Activated T-cell treated with anti-CD3 and anti-CD28 coated beads for 48 hours (primary cell): ENCODE results near the gene CCS.
A peak's percentile ranks its signal among the peaks of the same experiment; 100 is the strongest.
"Not testable (repeated sequence)": the region's sequence is repeated elsewhere in the genome, so short reads cannot be mapped to it uniquely, and the experiment has no call there.

ENCODE experiments used
- DNase-seq: peaks from one replicate; pipeline ENCODE4 v3.0.0-alpha.2; 2020; ENCODE audit warnings: low read depth

The CCS gene

DNA sequence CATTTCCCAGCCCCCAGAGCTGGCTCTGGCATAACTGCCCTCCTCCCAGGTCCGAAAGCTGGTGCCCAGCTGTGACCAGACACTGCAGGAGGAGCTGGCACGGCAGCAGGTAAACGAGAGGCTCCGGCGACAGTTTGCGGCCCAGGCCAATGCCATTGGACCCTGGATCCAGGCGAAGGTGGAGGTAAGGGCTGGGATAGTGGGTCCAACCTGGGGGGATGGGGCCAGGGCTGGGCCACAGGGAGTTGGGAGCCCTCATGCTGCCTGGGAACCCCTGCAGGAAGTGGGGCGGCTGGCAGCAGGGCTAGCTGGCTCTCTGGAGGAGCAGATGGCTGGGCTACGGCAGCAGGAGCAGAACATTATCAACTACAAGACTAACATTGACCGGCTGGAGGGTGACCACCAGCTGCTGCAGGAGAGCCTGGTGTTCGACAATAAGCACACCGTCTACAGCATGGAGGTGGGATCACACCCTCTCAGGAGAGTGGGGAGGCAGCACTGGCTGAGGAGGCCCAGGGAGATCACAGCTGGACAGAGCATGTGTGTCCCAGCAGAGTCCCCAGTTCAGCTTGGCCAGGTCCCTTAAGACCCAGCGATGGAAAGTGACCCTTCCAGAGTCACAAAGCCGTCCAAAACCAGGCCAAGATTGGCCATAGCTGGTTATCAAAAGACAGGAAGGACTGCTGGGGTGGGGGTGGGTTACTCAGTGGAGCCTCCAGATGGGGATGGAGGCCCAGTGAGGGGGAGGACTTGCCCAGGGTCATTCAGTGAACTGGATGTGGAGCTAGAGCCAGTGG lies 31.6 kb upstream of the CCS start:
- DNase-seq = no peak

DNA sequence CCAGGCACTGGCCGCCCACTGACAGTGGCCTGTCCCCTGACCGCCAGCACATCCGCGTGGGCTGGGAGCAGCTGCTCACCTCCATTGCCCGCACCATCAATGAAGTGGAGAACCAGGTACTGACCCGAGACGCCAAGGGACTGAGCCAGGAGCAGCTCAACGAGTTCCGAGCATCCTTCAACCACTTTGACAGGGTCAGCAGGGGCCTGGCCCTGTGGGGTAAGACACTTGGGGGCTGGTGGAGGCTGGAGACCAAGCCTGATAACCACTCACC lies 31.1 kb upstream of the CCS start:
- DNase-seq = no peak

DNA sequence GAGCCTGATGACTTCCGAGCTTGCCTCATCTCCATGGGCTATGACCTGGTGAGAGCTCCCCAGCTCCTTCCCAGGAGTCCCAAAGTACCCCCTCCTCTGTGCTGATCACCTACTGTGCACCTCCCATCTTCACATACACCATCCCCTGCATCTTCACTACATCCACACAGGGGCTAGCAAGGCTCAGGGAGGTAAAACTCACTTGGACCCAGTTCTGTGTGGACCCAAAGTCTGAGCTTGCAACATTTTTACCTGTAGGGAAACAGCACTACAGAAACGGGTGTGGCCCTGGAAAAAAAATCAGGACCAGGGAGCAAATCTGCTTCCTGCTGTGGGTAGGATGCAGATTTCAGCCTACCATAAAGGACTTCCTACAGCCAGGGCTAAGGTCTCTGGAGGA lies 30.7 kb upstream of the CCS start:
- DNase-seq = no peak

DNA sequence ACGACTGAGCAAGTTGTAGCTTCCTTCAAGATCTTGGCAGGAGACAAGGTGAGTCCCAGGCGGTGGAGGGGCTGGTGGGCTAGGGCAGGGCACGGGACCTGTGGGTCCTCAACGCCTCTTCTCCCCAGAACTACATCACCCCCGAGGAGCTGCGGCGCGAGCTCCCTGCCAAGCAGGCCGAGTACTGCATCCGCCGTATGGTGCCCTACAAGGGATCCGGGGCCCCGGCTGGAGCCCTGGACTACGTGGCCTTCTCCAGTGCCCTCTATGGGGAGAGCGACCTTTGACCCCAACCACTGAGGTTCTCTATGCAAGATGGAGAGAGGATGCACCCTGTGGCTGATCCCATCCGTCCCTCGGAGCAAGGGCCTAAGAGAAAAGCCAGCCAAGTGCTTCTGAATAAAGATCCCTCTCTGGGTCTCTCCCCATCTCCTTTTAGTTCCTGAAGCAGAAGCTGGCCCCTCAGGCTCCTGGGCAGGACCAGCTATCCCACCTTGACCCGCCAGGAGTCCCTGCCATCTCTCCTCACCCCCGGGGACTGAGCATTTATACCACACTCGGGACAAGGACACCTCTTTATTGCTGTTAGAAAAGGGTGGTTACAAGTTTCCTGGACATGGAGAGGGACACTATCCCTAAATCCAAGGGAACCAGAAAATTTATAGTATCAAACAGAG lies 29.9 kb upstream of the CCS start:
- no peak for DNase-seq

DNA sequence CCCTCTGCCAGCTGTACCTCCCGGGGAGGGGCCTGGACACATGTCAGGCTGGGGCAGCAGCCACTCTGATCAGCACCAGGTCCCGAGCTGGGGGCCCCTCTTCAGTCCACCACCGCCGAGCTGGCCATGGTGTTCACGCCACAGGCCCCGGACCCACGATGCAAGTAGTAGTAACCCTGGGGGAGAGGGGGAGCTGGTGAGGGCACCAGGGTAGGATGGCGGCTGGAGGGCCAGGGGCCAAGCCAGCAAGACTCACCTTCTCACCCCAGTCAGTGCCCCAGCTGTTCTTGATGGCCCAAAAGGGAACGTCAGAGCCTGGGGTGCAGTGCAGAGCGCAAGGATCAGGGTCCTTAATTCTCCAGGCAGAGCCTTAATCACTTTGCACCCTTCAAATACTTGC lies 29.2 kb upstream of the CCS start:
- no peak for DNase-seq

- DNase-seq = no peak
Measured at GRCh38 chr11:66564538-66564937, 28.4 kb upstream of the CCS start.

- DNase-seq = no peak
Measured at GRCh38 chr11:66564984-66565383, 28.0 kb upstream of the CCS start.

- DNase-seq = no peak
Measured at GRCh38 chr11:66566221-66566620, 26.8 kb upstream of the CCS start.

DNA sequence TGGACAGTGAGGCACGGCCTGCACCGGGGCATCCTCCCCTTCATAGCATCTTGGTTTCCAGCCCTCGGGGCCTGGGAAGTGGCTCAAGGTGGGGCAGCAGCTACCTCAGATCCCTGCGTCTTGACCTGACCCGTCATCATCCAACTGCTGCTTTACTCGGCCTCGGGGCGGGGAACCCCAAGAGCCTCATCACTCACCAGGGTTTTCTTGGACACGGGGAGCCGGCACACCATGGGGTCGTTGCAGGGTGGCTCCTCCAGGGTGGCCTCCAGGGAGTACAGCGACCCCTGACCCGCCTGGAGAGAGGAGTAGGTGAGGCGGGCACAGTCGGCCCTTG lies 25.2 kb upstream of the CCS start:
- no peak for DNase-seq

DNA sequence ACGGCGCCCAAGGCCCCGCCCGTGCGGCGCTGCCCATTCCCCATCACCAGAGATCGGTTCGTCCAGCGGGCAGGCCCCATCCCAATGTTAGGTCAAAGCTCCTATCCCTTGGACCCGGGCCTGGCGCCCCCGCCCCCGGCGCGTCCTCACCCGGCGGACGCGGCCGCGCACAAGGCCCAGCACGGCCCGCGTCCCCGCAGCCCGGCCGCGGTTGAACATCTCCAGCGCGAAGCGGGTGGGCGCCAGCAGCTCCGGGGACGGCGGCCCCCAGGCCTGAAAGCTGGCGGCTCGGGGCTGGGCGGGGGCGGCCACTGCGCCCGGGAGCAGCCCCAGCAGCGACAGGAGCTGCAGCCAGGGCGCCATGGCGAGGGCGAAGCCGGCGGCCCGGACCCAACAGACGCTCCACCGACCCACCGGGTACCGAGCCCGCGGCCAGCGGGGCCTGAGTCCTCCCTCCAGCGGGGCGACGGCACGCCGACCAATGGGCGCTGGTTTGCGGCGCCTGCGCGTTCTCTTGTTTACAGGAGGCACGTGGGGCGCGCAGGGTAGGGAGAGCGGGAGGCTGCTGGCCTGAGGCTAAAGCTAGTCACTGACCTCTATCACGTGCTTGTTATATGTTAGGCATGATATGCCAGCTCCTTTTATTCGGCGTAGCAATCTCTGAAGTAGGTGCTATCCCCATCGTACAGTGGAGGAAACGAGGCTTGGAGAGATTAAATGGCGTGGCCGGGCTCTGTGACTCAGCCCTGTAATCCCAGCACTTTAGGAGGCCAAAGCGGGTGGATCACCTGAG lies 24.7 kb upstream of the CCS start, which contains the start of gene CTSF:
Gene CTSF, minus strand, starts transcription at position 483 of the 793 bp plus-strand sequence. Its CDS starts 120 bp downstream, at position 363.
- peak; percentile 63 for DNase-seq

DNA sequence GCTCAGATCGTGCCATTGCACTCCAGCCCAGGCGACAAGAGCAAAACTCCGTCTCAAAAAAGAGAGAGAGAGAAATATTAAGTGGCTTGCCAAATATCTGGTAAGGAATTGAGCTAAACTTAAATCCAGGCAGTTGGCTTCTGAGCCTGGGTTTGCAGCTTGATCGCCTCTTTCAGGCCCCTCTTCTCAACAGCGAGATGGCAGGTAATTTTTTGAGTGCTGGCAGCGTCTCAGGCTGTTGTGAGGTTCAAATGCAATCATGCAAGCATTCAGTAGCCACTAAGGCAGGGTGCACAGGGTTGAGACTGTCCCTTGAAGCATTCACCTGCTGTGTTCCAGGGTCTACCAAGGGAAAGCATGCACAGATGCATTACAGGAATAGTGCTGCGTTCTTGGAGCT lies 23.9 kb upstream of the CCS start:
- DNase-seq = no peak

GRCh38 chr11:66570079-66570849 lies 22.7 kb upstream of the CCS start:
- DNase-seq = no peak

DNA sequence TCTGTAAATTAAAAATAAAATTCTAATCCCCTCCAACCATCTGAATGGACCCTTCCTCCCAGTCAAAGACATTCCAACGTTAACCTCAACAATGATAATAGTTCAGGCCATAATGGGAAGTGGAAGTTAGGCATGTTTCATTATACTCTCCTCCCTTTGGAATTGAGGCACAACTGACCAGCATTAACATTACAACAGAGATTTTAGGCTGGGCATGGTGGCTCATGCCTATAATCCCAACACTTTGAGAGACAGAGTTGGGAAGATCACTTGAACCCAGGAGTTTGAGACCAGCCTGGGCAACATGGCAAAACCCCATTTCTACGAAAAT lies 22.2 kb upstream of the CCS start:
- no peak for DNase-seq

DNA sequence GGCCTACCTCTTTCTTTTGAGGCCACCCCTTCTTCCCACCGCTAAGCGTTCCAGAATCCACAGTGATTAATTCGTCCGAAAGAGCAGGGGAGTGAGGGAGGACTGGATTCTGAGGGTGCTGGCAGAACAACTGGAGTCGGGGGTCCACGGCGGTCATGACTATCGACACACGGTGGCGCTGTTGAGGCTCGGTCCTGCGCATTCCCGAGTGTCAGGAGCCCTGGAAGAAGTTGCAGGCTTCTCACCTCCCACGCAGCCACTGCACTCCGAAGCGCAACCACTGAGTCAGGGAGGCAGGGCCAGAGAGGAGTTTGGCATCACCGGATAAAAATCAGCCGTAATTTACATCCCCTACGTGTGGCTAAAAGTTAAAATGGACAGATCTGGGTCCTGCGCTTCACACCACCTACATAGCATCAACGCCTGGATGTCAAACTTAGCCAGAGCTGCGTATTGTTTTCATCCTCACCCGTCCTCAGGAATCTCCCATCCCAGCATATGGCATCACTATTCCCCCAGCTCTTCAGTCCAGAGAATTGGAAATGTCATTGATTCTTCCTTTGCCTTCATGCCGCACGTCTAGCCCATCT lies 13.9 kb upstream of the CCS start:
- peak; percentile 82 for DNase-seq

DNA sequence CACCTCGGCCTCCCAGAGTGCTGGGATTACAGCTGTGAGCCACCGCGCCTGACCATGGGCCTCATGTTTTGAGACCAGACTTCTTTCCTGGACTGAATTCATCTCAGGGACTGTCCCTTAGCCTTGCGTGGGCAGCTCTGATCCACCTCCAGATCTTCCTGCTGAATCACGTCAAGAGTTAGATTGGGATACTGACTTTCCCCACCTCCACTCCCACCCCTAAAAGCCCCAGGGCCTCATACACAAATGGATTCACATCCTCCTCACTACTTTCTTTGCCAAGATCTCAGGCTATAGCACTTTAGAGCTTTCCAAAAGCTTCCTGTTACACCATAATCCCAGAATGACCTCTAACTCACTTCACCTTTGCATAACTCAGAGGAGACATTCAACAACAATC lies 12.2 kb upstream of the CCS start:
- DNase-seq = no peak

DNA sequence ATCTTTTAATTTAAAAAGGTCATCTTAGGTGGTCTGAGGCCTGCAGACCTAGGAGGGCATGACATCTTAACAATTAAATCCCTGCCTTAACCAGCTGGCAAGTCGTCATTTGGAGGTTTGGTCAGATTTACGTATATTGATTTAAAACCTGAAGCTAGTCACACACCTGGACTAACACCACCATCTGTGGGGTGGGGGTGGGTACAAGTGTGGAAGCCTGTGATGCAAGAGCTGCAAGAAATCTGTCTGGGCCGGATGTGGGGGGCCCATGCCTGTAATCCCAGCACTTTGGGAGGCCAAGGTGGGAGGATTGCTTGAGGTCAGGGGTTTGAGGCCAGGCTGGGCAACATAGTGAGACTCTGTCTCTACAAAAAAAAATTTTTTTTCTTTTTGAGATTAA lies 11.7 kb upstream of the CCS start:
- DNase-seq = no peak

DNA sequence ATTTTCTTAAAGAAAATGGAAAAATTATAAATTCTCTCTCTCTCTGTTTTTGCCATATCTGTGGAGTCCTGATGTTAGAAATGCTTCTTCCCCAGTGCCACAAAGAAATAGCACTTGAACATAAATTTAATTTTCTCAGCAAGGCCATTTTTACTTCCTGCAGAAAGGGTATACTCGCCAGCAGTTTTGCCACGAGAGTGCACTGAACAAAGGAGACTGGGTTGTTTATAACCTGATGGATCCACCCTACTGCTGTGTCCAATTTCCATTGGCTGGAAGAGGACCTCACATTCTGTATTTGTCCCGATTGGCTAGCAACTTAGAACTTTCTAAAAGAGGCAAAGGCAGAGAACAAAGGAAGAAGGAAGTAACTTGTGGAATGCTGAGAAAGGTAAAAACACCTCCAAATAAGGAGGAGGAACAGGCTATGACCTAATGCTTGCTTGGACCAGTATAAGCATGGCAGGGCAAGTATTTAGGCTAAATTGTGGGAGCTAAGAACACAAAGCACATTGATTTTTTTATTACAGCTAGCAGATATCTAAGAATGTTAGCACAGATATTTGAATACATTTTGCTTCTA lies 10.3 kb upstream of the CCS start:
- not testable (repeated sequence) for DNase-seq

DNA sequence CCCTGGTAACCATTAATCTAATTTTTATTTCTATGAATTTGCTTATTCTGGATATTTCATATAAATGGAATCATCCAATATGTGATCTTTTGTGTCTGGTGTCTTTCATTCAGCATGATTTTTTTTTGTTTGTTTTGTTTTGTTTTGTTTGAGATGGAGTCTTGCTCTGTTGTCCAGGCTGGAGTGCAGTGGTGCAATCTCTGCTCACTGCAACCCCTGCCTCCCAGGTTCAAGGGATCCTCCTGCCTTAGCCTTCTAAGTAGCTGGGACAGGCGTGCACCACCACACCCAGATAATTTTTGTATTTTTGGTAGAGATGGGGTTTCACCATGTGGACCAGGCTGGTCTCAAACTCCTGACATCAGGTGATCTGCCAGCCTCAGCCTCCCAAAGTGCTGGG lies 7.5 kb upstream of the CCS start:
- DNase-seq = not testable (repeated sequence)

- no peak for DNase-seq
Measured at GRCh38 chr11:66586136-66586535, 6.8 kb upstream of the CCS start.

DNA sequence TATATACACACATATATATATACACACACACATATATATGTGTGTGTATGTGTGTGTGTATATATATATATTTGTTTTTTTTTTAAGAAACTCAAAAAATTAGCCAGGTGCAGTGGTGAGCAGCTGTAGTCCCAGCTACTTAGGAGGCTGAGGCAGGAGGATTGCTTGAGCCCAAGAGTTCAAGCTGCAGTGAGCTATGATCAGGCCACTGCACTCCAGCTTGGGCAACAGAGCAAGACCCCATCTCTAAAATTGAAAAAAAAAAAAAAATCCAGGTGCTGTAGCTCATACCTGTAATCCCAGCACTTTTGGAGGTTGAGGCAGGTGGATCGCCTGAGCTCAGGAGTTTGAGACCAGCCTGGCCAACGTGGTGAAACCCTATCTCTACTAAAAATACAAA lies 3.7 kb upstream of the CCS start:
- DNase-seq = not testable (repeated sequence)

GRCh38 chr11:66589996-66590675 lies 2.8 kb upstream of the CCS start:
- no peak for DNase-seq
